Vagina (tissue), 2 donors: ENCODE results near the gene MBOAT7. TPM values are rescaled to one million over a fixed set of nuclear protein-coding genes. Genes with fewer than 3 reads are reported as not detected.
"Not testable (repeated sequence)": the region's sequence is repeated elsewhere in the genome, so short reads cannot be mapped to it uniquely, and the experiment has no call there.

Experiments used
- DNase-seq, 2 donors: peaks; one replicate each; pipeline ENCODE4 v3.0.0-alpha.2; 2017; ENCODE audit errors: extremely low spot score in 2 of 2
- H3K27ac ChIP-seq: fragments of 200-600 bp; sonication (generic); one replicate; pipeline ENCODE4 v1.5.1; 2019
- H3K27me3 ChIP-seq: fragments of 200-600 bp; sonication (generic); one replicate; pipeline ENCODE4 v1.5.1; 2019
- H3K36me3 ChIP-seq, 2 donors: fragments of 200-600 bp; sonication (generic); one replicate each; pipeline ENCODE4 v1.5.1; 2017 to 2019
- H3K4me1 ChIP-seq: fragments of 200-600 bp; sonication (generic); one replicate; pipeline ENCODE4 v1.5.1; 2019
- H3K4me3 ChIP-seq, 2 donors: fragments of 200-600 bp; sonication (generic); 1 replicate in 1 of 2; 2 replicates in 1 of 2; pipeline ENCODE4 v1.5.1; 2016 to 2019
- H3K9me3 ChIP-seq: fragments of 200-600 bp; sonication (generic); one replicate; pipeline ENCODE4 v1.5.1; 2019
- POLR2A ChIP-seq, 2 donors: fragments of 450-650 bp; IDR thresholded peaks; one replicate each; pipeline ENCODE4 v1.6.1; 2017; ENCODE audit warnings: antibody characterized with exemption in 2 of 2, mild to moderate bottlenecking in 2 of 2, moderate library complexity in 2 of 2
- POLR2AphosphoS5 ChIP-seq, 2 donors: sonication (generic); formaldehyde crosslinking; IDR thresholded peaks; one replicate each; pipeline ENCODE4 v1.9.0; 2017; ENCODE audit warnings: antibody characterized with exemption in 2 of 2, mild to moderate bottlenecking in 2 of 2, low read depth in 1 of 2; ENCODE audit not compliant: insufficient read depth in 1 of 2
- intact Hi-C: fragments of 100-400 bp; cut with DNase I; formaldehyde crosslinking; loops from one replicate; pipeline ENCODE4 v1.15.1; 2023
- total RNA-seq: library from RNA; depleted of rRNA; stranded (reverse); fragments of >200 nt; gene quantifications from one replicate; pipeline ENCODE4 v1.2.3, GENCODE V29; 2016
- TF ChIP-seq, protein P1 (sequence below), 3 experiments: fragments of 450-650 bp in 2 of 3; fragments of 200-600 bp in 1 of 3; sonication (generic) in 1 of 3; IDR thresholded peaks; one replicate each; pipeline ENCODE4 v1.5.1; 2017 to 2019; ENCODE audit warnings: antibody characterized with exemption in 3 of 3, mild to moderate bottlenecking in 2 of 3, moderate library complexity in 2 of 3

Gene MBOAT7
- total RNA-seq, 1 donor from 2014 or later, result 76.6 TPM

DNA sequence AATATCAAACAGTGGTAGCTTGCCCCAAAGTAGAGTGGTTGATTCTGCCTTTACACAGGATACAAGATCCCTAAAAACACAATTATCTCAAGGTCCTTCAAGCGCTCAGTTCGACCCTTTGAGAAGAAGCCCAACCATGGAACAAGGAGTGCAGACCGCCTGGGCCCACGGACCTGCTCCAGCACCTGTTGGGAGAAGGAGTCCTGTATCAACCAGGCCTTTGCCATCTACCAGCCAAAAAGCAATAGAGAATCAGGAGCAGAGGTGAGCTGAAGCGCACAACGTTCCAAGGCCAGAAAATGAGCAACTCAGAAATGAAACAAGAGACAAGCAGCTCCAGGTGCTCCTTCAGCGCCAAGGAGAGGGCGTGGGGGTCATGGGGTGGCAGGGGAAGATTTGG is 39.8 kb upstream of the MBOAT7 start:
- no peak overlapping the region for H3K27ac ChIP-seq
- H3K27me3 ChIP-seq, result no peaks in the 10 kb centered on the region
- intact Hi-C loops, result no loop called here
- H3K4me3 ChIP-seq, result no peak overlapping the region
- TF ChIP-seq POLR2AphosphoS5 (IDR thresholded peaks at IDR 0.05; ENCODE audit: insufficient read depth in 1 of 2, low read depth in 1 of 2) (no peak), POLR2A (IDR thresholded peaks at IDR 0.05) (no peak)
- TF ChIP-seq, protein P1, sequence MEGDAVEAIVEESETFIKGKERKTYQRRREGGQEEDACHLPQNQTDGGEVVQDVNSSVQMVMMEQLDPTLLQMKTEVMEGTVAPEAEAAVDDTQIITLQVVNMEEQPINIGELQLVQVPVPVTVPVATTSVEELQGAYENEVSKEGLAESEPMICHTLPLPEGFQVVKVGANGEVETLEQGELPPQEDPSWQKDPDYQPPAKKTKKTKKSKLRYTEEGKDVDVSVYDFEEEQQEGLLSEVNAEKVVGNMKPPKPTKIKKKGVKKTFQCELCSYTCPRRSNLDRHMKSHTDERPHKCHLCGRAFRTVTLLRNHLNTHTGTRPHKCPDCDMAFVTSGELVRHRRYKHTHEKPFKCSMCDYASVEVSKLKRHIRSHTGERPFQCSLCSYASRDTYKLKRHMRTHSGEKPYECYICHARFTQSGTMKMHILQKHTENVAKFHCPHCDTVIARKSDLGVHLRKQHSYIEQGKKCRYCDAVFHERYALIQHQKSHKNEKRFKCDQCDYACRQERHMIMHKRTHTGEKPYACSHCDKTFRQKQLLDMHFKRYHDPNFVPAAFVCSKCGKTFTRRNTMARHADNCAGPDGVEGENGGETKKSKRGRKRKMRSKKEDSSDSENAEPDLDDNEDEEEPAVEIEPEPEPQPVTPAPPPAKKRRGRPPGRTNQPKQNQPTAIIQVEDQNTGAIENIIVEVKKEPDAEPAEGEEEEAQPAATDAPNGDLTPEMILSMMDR (IDR thresholded peaks at IDR 0.05), result no peak
- H3K9me3 ChIP-seq, result no peaks in the 10 kb centered on the region
- no peak for DNase-seq
- no peaks in the 10 kb centered on the region for H3K4me1 ChIP-seq
- H3K36me3 ChIP-seq, result no peaks in the 10 kb centered on the region

DNA sequence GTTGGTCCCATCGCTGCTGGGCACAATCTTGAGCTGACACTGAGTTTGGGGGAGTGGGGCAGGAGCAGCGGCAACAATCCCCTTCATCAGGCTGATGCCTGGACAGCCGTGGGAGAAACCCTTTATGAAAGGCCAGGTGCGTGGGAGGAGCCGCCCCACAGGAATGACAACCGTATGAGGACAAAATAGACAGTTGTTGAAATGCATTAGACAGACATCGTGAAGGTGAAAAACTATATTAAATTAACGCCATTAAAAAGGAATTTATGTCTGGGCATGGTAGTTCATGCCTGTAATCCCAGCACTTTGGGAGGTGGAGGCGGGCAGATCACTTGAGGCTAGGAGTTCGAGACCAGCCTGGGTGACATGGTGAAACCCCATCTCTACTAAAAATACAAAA is 35.2 kb upstream of the MBOAT7 start:
- H3K36me3 ChIP-seq, intact Hi-C loops, H3K27me3 ChIP-seq, H3K4me3 ChIP-seq, H3K27ac ChIP-seq, H3K4me1 ChIP-seq, DNase-seq, H3K9me3 ChIP-seq: not testable (repeated sequence)

DNA sequence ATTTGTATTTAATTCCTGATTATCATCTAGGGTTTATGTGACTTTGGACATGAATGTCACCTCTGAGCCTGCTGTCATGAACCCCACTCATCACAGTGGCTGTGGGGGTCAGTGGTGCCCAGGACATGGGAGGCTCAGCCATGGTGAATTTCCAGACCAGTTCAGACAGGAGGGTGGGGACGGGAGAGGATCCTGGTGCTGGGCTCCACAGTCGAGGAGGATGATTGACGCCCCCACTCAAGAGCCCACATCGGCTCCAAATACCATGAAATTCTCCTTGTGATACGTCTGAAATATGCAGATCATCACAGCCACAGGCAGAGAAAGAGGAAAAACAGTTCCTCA is 34.5 kb upstream of the MBOAT7 start:
- DNase-seq, H3K4me3 ChIP-seq, H3K27me3 ChIP-seq, H3K27ac ChIP-seq, intact Hi-C loops, H3K36me3 ChIP-seq, H3K9me3 ChIP-seq, H3K4me1 ChIP-seq: not testable (repeated sequence)

DNA sequence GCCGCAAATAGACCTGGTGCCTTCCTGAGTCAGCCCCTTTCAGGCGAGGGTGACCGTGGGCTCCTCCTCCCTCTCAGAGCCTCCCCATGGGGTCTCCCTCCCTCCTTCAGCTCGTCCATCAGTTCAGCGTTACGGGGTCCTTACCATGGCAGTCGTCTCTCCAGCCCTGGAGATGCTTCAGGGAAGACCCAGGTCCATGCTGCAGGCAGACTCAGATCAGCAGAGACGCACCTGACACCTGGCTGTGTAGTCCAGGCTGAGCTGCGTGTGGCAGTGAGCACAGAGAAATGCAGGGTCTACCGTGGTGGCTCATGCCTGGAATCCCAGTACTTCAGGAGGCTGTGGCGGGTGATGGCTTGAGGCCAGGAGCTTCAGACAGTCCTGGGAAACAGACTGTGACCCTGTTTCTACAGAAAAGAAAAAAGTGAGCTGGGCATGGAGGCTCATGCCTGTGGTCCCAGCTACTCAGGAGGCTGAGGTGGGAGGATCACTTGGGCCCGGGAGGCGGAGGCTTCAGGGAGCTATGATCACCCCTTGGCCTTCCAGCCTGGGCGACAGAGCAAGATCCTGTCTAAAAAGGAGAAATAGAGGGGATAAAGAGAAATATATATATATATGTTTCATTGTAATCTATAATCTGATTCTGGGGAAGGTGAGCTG is 34.0 kb upstream of the MBOAT7 start:
- H3K27ac ChIP-seq, H3K9me3 ChIP-seq, H3K4me1 ChIP-seq, DNase-seq, H3K4me3 ChIP-seq, H3K36me3 ChIP-seq, intact Hi-C loops, H3K27me3 ChIP-seq: not testable (repeated sequence)

DNA sequence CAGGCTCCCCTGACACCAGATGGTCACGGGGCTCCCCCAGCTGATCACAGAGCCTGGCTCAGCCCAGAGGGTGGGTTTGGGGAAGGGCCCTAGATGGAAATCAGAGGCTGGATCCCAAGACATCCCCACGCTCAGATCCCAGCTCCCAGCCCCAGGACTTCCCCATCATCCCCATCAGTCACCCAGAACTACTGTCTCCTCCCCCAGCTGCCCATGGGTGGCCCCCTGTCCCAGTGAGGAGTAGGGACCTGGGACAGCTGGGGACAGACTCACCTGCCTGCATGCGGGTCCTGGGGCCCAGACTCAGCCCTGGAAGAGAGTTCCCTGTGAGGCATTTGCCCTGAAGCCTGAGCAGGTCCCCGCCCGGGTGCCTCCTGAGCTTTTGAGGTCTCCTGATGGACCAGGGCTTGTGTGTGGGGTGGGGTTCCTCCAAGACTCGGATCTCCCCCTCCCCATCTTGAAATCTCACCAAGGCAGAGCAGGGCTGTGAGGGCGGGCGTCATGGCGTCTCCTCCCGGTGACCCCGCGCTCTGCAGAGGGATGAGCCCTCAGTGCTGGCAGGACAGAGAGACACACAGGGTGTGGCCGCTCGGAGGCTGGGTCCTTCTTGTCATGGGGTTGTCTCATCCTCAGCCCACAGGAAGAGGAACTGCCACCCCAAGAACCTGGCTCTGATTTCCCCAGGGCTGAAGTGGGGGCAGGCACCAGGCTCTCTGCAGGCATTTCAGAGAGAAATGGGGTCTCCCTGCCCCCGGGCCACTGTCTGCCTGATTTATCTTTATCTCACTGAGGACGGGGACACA is 33.3 kb upstream of the MBOAT7 start, which contains the start of gene LILRB3:
Gene LILRB3, minus strand, starts transcription at position 534 of the 803 bp plus-strand sequence. Its CDS starts 31 bp downstream, at position 503.
- H3K36me3 ChIP-seq, H3K4me3 ChIP-seq, H3K4me1 ChIP-seq, intact Hi-C loops, DNase-seq, H3K27ac ChIP-seq, H3K9me3 ChIP-seq, H3K27me3 ChIP-seq: not testable (repeated sequence)

DNA sequence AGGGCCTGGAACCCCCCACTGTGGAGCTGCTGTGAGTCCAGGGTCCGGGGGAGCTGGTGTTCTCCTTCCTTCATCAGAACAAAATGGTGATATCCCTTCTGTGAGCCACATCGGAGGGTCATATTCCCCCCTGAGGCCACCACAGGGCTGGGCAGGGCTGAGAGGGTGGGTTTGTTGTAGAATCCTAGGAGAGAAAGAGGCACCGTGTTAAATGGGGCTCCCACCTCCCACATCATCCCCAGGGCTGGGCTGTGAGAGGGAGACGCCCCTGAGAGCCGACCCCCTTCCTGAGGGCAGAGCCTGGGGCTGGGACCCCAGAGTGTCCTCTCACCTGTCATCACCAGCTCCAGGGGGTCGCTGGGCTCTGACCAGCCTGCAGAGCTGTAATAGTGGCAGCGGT is 32.6 kb upstream of the MBOAT7 start:
- DNase-seq, H3K36me3 ChIP-seq, H3K27me3 ChIP-seq, intact Hi-C loops, H3K4me3 ChIP-seq, H3K27ac ChIP-seq, H3K4me1 ChIP-seq, H3K9me3 ChIP-seq: not testable (repeated sequence)

DNA sequence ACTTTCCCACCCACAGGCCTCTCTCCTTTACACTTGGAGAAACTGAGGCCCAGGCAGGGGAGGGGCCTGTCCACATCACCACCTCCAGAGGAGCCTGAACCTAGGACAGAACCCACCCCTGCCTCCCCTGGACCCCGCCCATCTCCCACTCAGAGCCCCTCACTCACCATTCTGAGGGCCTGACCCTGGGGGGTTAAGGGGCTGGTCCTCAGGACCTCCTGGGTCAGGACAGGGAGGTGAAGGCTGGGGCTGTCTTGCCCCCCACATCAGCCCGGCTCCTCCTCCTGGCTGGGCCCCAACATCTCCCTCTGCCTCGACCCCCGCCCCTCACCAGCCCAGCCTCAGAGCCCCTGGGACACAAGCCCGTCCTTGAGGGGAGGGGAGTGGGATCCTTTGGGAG is 30.3 kb upstream of the MBOAT7 start:
- H3K4me3 ChIP-seq, H3K9me3 ChIP-seq, intact Hi-C loops, H3K36me3 ChIP-seq, H3K27ac ChIP-seq, H3K27me3 ChIP-seq, H3K4me1 ChIP-seq, DNase-seq: not testable (repeated sequence)

DNA sequence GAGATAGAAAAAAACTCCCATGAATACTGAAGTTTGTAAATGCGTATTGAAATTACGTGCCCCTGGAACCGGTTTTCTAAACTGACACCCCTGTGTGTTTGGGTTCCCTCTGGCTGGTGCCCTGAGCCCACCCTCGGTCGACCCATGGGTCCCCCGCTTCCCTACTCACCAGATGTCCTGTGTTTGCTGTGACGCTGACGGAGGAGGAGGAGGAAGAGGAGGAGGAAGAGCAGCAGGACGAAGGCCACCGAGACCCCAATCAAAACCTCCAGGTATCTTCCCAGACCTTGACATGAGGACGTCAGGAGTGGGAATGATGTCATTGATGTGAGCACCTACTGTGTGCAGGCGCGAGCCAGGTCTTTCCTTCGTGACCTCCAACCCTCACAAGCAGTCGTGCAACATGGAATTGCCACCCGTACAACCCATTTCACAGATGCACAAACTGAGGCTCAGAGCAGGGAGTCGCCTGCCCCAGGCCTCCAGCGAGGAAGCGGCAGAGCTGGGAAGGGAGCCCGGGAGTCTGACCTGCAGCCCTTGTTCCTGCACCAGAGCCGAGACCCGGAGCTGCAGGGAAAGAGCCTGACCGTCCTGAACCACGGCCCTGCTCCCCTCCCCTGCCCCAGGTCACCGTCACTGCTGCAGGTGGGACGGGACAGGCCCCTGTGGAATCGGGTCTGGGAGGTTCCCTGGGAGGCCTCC is 29.7 kb upstream of the MBOAT7 start:
- H3K4me3 ChIP-seq, result no peak overlapping the region
- H3K4me1 ChIP-seq, result no peaks in the 10 kb centered on the region
- no peak overlapping the region for H3K27ac ChIP-seq
- TF ChIP-seq POLR2AphosphoS5 (IDR thresholded peaks at IDR 0.05; ENCODE audit: insufficient read depth in 1 of 2, low read depth in 1 of 2) (no peak), POLR2A (IDR thresholded peaks at IDR 0.05) (no peak)
- TF ChIP-seq, protein P1 (IDR thresholded peaks at IDR 0.05), result no peak
- intact Hi-C loops, result no loop called here
- H3K9me3 ChIP-seq, result no peaks in the 10 kb centered on the region
- no peak for DNase-seq
- H3K36me3 ChIP-seq, result no peaks in the 10 kb centered on the region
- no peaks in the 10 kb centered on the region for H3K27me3 ChIP-seq
